Keratinocyte (primary cell): ENCODE measurements around the gene TIMM10.

ENCODE experiments used
- CTCF ChIP-seq, 3 experiments: IDR thresholded peaks in 1 of 3; conservative IDR thresholded peaks in 1 of 3; optimal IDR thresholded peaks in 1 of 3; 2 replicates in 2 of 3; 3 replicates in 1 of 3; pipeline versions ENCODE3 to v1.5.1; 2011; ENCODE audit warnings: low read length in 3 of 3, mild to moderate bottlenecking in 3 of 3, moderate library complexity in 2 of 3, control low read depth in 1 of 3, inconsistent platforms in 1 of 3; ENCODE audit not compliant: insufficient read depth in 2 of 3; ENCODE audit errors: extremely low read depth in 1 of 3
- EZH2 ChIP-seq: IDR thresholded peaks from one replicate; pipeline ENCODE4 v1.6.1; 2012; ENCODE audit warnings: inconsistent platforms, mild to moderate bottlenecking, low read length, moderate library complexity

- TF ChIP-seq CTCF (optimal IDR thresholded peaks at IDR 0.05 in 1 of 3, IDR thresholded peaks at IDR 0.05 in 1 of 3, conservative IDR thresholded peaks at IDR 0.05 in 1 of 3; ENCODE audit: extremely low read depth in 1 of 3, insufficient read depth in 2 of 3, low read length in 3 of 3) (no peak), EZH2 (no peak)
These were observed 33.0 kb downstream of the TIMM10 start for GRCh38 chr11:57497303-57498247.
